Panc1 (cell line): ENCODE results near the gene APAF1. TPM values are rescaled to one million over a fixed set of nuclear protein-coding genes. Genes with fewer than 3 reads are reported as not detected.

Experiments used
- ATAC-seq: fragments of 200-7000 bp; cut with Tn5 transposase; 2 replicates; pipeline ENCODE4 v1.9.1; 2020; ENCODE audit warnings: mild to moderate bottlenecking, moderate library complexity
- BruUV-seq: library from RNA; stranded (reverse); fragments of 400-500 nt; replicated peaks from 2 replicates; lab custom pipeline; 2021; lab: Mats Ljungman, UMichigan
- CTCF ChIA-PET: fragments of 300-600 bp; sonication (Branson Sonifier 250); formaldehyde crosslinking; loops from one replicate; lab custom pipeline; 2022; ENCODE audit warnings: antibody characterized with exemption; lab: Charles Lee
- POLR2A ChIA-PET: fragments of 300-600 bp; sonication (Branson Sonifier 250); formaldehyde crosslinking; loops from one replicate; lab custom pipeline; 2022; ENCODE audit warnings: antibody characterized with exemption; lab: Charles Lee
- DNase-seq: peaks from one replicate; pipeline ENCODE4 v3.0.0-alpha.2; 2010; ENCODE audit warnings: low read depth, low spot score
- H3K27ac ChIP-seq: 2 replicates; pipeline ENCODE4 v1.5.1; 2011; ENCODE audit warnings: mild to moderate bottlenecking, low read length, inconsistent platforms
- H3K27me3 ChIP-seq: fragments of 200-500 bp; sonication (Bioruptor generic); 2 replicates; pipeline ENCODE4 v1.6.0; 2014; ENCODE audit warnings: low read length, inconsistent platforms; ENCODE audit not compliant: control insufficient read depth, insufficient read depth
- H3K36me3 ChIP-seq: fragments of 200-500 bp; sonication (Bioruptor generic); 2 replicates; pipeline ENCODE4 v1.5.1; 2014; ENCODE audit warnings: inconsistent platforms, mild to moderate bottlenecking, low read length, moderate library complexity; ENCODE audit not compliant: control insufficient read depth, insufficient read depth
- H3K4me1 ChIP-seq: 2 replicates; pipeline ENCODE4 v1.5.1; 2011; ENCODE audit warnings: inconsistent platforms, mild to moderate bottlenecking, low read length, moderate library complexity; ENCODE audit not compliant: control insufficient read depth, insufficient read depth
- H3K4me3 ChIP-seq, 2 experiments: 2 replicates each; pipeline ENCODE4 v1.5.1; 2011 to 2012; ENCODE audit warnings: low read depth in 2 of 2, low read length in 2 of 2, mild to moderate bottlenecking in 2 of 2, inconsistent platforms in 1 of 2, moderate library complexity in 1 of 2
- H3K9me3 ChIP-seq: fragments of 200-500 bp; sonication (Bioruptor generic); 2 replicates; pipeline ENCODE4 v1.5.1; 2014; ENCODE audit warnings: low read depth, mild to moderate bottlenecking, inconsistent platforms, low read length, moderate library complexity; ENCODE audit not compliant: control insufficient read depth, insufficient read depth
- POLR2AphosphoS5 ChIP-seq: IDR thresholded peaks from 2 replicates; pipeline ENCODE4 v1.6.1; 2012; ENCODE audit warnings: mild to moderate bottlenecking, low read depth, low read length, moderate library complexity
- SIN3A ChIP-seq: IDR thresholded peaks from 2 replicates; pipeline ENCODE4 v1.6.1; 2012; ENCODE audit warnings: low read depth, mild to moderate bottlenecking, low read length, moderate library complexity, borderline replicate concordance; ENCODE audit not compliant: insufficient read depth
- TCF7L2 ChIP-seq: IDR thresholded peaks from 2 replicates; pipeline ENCODE4 v1.6.1; 2011; ENCODE audit warnings: mild to moderate bottlenecking, low read depth, low read length, inconsistent platforms
- in situ Hi-C: cut with HindIII; loops from 2 replicates; pipeline ENCODE4 v1.10.0; 2016; ENCODE audit warnings: low sequenced_read_pairs, low pct_unique_long_range_greater_than_20kb
- intact Hi-C: fragments of 100-400 bp; cut with micrococcal nuclease; formaldehyde crosslinking; loops from one replicate; pipeline ENCODE4 v1.10.0; 2022; ENCODE audit not compliant: unreplicated experiment
- total RNA-seq: library from RNA; stranded (reverse); gene quantifications from one replicate; pipeline ENCODE4 v1.2.1, GENCODE V29; 2021; ENCODE audit not compliant: unreplicated experiment
- TF ChIP-seq, protein P1 (sequence below): fragments of 450-650 bp; IDR thresholded peaks from 2 replicates; pipeline ENCODE4 v1.5.1; 2017; ENCODE audit warnings: mild to moderate bottlenecking
- TF ChIP-seq, protein P2 (sequence below), 2 experiments: IDR thresholded peaks; 2 replicates each; pipeline ENCODE4 v1.6.1; 2011 to 2012; ENCODE audit warnings: low read depth in 2 of 2, control low read depth in 1 of 2, low read length in 1 of 2, mild to moderate bottlenecking in 1 of 2, moderate library complexity in 1 of 2; ENCODE audit not compliant: insufficient read depth in 1 of 2

Gene APAF1
- total RNA-seq, 1 experiment from 2014 or later, result 15.6 TPM

DNA sequence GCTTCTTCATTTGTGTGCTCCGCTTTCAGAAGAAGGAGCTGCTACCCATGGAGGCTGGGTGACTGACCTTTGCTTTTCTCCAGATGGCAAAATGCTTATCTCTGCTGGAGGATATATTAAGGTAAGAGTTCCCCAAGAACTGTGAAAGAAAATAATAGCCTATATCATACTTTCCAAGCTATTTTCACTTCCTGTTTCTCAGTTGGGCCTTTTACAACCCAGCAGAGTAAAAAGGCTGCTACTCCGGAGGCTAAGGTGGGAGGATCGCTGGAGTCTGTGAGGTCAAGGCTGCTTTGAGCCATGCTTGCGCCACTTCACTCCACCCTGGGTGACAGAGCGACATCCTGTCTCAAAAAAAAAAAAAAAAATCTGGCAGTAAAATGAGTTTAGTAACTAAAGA lies 82.1 kb downstream of the APAF1 start:
- POLR2A ChIA-PET, result interaction anchor here (0.6 kb wide), 1 partner anchor 344 kb away, joined by 3 read pairs; no protein-coding TSS in a partner anchor
- in situ Hi-C loops (no loop called here), intact Hi-C loops (no loop called here)
- no TSS peak for BruUV-seq
- Histone ChIP-seq H3K36me3 (peaks cover 8% of the 10 kb centered on the region; the same call in 1 of the 2 replicates), H3K9me3 (no peaks in the 10 kb centered on the region), H3K27me3 (no peaks in the 10 kb centered on the region), H3K27ac (no peak overlapping the region), H3K4me3 (no peak overlapping the region), H3K4me1 (no peaks in the 10 kb centered on the region)
- ATAC-seq (no peak), DNase-seq (no peak)
- TF ChIP-seq, protein P1, sequence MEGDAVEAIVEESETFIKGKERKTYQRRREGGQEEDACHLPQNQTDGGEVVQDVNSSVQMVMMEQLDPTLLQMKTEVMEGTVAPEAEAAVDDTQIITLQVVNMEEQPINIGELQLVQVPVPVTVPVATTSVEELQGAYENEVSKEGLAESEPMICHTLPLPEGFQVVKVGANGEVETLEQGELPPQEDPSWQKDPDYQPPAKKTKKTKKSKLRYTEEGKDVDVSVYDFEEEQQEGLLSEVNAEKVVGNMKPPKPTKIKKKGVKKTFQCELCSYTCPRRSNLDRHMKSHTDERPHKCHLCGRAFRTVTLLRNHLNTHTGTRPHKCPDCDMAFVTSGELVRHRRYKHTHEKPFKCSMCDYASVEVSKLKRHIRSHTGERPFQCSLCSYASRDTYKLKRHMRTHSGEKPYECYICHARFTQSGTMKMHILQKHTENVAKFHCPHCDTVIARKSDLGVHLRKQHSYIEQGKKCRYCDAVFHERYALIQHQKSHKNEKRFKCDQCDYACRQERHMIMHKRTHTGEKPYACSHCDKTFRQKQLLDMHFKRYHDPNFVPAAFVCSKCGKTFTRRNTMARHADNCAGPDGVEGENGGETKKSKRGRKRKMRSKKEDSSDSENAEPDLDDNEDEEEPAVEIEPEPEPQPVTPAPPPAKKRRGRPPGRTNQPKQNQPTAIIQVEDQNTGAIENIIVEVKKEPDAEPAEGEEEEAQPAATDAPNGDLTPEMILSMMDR, result no peak
- TF ChIP-seq POLR2AphosphoS5 (no peak), SIN3A (no peak), TCF7L2 (no peak)
- CTCF ChIA-PET, result interaction anchor here (0.6 kb wide), 1 partner anchor 64 kb away, joined by 3 read pairs; no protein-coding TSS in a partner anchor

DNA sequence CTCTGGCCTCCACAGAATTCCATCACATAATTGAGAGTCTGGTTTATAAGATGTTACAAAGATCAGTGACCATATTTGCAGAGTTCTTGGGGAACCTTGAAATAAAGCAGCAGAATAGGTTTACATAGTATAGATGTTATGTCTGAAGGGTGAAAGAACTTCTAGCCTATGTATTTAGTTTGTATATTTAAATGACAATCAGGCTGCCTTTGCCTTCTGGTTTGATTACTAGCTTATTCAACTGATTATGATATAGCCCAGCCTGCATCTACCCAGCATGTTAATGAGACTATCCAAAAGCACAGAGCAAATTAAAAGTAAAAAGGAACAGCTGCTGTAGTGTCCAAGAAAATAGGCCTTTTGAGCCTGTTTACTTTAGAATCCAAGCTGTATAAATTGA lies 85.3 kb downstream of the APAF1 start:
- no TSS peak for BruUV-seq
- ChIA-PET CTCF (no interaction called here), POLR2A (no interaction called here)
- Histone ChIP-seq H3K27me3 (no peaks in the 10 kb centered on the region), H3K4me1 (no peaks in the 10 kb centered on the region), H3K27ac (no peak overlapping the region), H3K9me3 (no peaks in the 10 kb centered on the region), H3K4me3 (no peak overlapping the region), H3K36me3 (peaks cover 5% of the 10 kb centered on the region; the same call in 1 of the 2 replicates)
- intact Hi-C loops, result no loop called here
- TF ChIP-seq, protein P2, sequence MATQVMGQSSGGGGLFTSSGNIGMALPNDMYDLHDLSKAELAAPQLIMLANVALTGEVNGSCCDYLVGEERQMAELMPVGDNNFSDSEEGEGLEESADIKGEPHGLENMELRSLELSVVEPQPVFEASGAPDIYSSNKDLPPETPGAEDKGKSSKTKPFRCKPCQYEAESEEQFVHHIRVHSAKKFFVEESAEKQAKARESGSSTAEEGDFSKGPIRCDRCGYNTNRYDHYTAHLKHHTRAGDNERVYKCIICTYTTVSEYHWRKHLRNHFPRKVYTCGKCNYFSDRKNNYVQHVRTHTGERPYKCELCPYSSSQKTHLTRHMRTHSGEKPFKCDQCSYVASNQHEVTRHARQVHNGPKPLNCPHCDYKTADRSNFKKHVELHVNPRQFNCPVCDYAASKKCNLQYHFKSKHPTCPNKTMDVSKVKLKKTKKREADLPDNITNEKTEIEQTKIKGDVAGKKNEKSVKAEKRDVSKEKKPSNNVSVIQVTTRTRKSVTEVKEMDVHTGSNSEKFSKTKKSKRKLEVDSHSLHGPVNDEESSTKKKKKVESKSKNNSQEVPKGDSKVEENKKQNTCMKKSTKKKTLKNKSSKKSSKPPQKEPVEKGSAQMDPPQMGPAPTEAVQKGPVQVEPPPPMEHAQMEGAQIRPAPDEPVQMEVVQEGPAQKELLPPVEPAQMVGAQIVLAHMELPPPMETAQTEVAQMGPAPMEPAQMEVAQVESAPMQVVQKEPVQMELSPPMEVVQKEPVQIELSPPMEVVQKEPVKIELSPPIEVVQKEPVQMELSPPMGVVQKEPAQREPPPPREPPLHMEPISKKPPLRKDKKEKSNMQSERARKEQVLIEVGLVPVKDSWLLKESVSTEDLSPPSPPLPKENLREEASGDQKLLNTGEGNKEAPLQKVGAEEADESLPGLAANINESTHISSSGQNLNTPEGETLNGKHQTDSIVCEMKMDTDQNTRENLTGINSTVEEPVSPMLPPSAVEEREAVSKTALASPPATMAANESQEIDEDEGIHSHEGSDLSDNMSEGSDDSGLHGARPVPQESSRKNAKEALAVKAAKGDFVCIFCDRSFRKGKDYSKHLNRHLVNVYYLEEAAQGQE (IDR thresholded peaks at IDR 0.05; ENCODE audit: insufficient read depth in 1 of 2, low read depth in 2 of 2, low read length in 1 of 2), result no peak
- TF ChIP-seq, protein P1, result no peak
- no peak for TF ChIP-seq TCF7L2
- no peak for TF ChIP-seq POLR2AphosphoS5
- TF ChIP-seq SIN3A, result no peak
- ATAC-seq, result no peak
- in situ Hi-C loops, result no loop called here
- no peak for DNase-seq
